ENCODE results near the gene ASPRV1. TPM values are rescaled to one million over a fixed set of nuclear protein-coding genes. Genes with fewer than 3 reads are reported as not detected.

The ASPRV1 gene
- total and polyA plus RNA-seq, 10 of the 15 experiments (the other 5 are each of a cell fraction or from before 2014, with no cell fraction given), result 0.11 to 1.1 (median 0.33) TPM

- no peak for TF ChIP-seq PKNOX1 (IDR thresholded peaks at IDR 0.05)
- TF ChIP-seq SREBF2 (IDR thresholded peaks at IDR 0.05; ENCODE audit: low read length), result no peak
- TF ChIP-seq ZNF622 (IDR thresholded peaks at IDR 0.05), result no peak
- no peak for TF ChIP-seq RELA (IDR thresholded peaks at IDR 0.05; ENCODE audit: borderline replicate concordance, partially characterized antibody)
Observed at GRCh38 chr2:69932596-69932922, 28.9 kb downstream of the ASPRV1 start (continued).

GRCh38 chr2:69931832-69932595 lies 29.4 kb downstream of the ASPRV1 start:
- H3K79me2 ChIP-seq (ENCODE audit: control insufficient read depth, insufficient read depth, low read length), result no peaks in the 10 kb centered on the region
- no peak for FAIRE-seq
- DNase-seq (ENCODE audit: low read depth, low spot score), result no peak
- no peak overlapping the region for H3K4me3 ChIP-seq
- in situ Hi-C loops (cut with MboI), result no loop called here
- BruUV-seq (replicated peaks), result no TSS peak
- no peaks in the 10 kb centered on the region for H3K27me3 ChIP-seq (replicated peaks in 1 of 2; ENCODE audit: control insufficient read depth in 2 of 2, insufficient read depth in 2 of 2, low read length in 1 of 2)
- no peak for ATAC-seq
- 89% methylated on average over 7 of the region's 7 CpGs for WGBS (ENCODE audit: insufficient coverage, insufficient replicate concordance, low lambda C conversion rate, missing lambda C conversion rate)
- ChIA-PET RAD21 (ENCODE audit: unreplicated experiment) (no interaction called here), CTCF (interaction anchor here (1.3 to 1.5 kb wide), 2 partner anchors 18 to 20 kb away, joined by 4 to 7 read pairs; partner anchors contain the start of gene MXD1), POLR2A (interaction anchor here (0.6 kb wide), 1 partner anchor 63 kb away, joined by 4 read pairs; no protein-coding TSS in a partner anchor), SMC1A (ENCODE audit: uncharacterized antibody, unreplicated experiment) (interaction anchor here (0.6 to 1.3 kb wide), 4 partner anchors 17 to 212 kb away, joined by 3 to 4 read pairs (median 3); partner anchors contain the start of gene MXD1)
- no peak overlapping the region for H3K9ac ChIP-seq (ENCODE audit: control insufficient read depth, insufficient read depth, low read length)
- H4K20me1 ChIP-seq (ENCODE audit: control insufficient read depth, insufficient read depth), result no peaks in the 10 kb centered on the region
- no peaks in the 10 kb centered on the region for H3K9me3 ChIP-seq (replicated peaks; ENCODE audit: control insufficient read depth, insufficient read depth, low read length)
- intact Hi-C loops (cut with micrococcal nuclease; ENCODE audit: unreplicated experiment), result no loop called here
- no peak overlapping the region for H2AFZ ChIP-seq (ENCODE audit: control insufficient read depth, low read depth, low read length)
- H3K4me2 ChIP-seq (ENCODE audit: control insufficient read depth, insufficient read depth), result no peak overlapping the region
- H3K4me1 ChIP-seq (ENCODE audit: control insufficient read depth, insufficient read depth, low read length), result peaks cover 17% of the 10 kb centered on the region
- H3K27ac ChIP-seq (ENCODE audit: control insufficient read depth, insufficient read depth), result no peak overlapping the region
- peaks cover 0 to 6% of the 10 kb centered on the region in 2 experiments; a peak in 1 of 4 replicates for H3K36me3 ChIP-seq (ENCODE audit: control insufficient read depth in 2 of 2, insufficient read depth in 2 of 2, low read length in 1 of 2)
- no peak for TF ChIP-seq NRF1 (conservative IDR thresholded peaks at IDR 0.05; ENCODE audit: low read depth, low read length)
- no peak for TF ChIP-seq PRDM15 (CRISPR knock-in tag; IDR thresholded peaks at IDR 0.05)
- TF ChIP-seq SIX5 (IDR thresholded peaks at IDR 0.05; ENCODE audit: low read depth, low read length, severe bottlenecking), result no peak
- TF ChIP-seq EZH2 (IDR thresholded peaks at IDR 0.05; ENCODE audit: borderline replicate concordance, control insufficient read depth, low read depth, low read length), result no peak
- TF ChIP-seq ATF3 (IDR thresholded peaks at IDR 0.05; ENCODE audit: borderline replicate concordance, extremely low read depth, low read depth, low read length), result no peak
- TF ChIP-seq TCF12 (IDR thresholded peaks at IDR 0.05; ENCODE audit: low read depth, low read length), result no peak
- TF ChIP-seq SP1 (IDR thresholded peaks at IDR 0.05; ENCODE audit: low read depth, low read length), result no peak
- TF ChIP-seq RELA (IDR thresholded peaks at IDR 0.05; ENCODE audit: borderline replicate concordance, partially characterized antibody), result no peak
- TF ChIP-seq USF2 (IDR thresholded peaks at IDR 0.05; ENCODE audit: borderline replicate concordance, low read depth, low read length), result no peak
- no peak for TF ChIP-seq RAD21 (IDR thresholded peaks at IDR 0.05; ENCODE audit: insufficient read depth, low read depth, low read length)
- TF ChIP-seq BRCA1 (IDR thresholded peaks at IDR 0.05; ENCODE audit: low read depth, low read length), result no peak
- no peak for TF ChIP-seq TCF3 (IDR thresholded peaks at IDR 0.05; ENCODE audit: borderline replicate concordance, insufficient read depth, low read depth, low read length)
- TF ChIP-seq RAD51 (IDR thresholded peaks at IDR 0.05), result no peak
